B cell (primary cell): ENCODE results near the gene ASPHD2. TPM values are rescaled to one million over a fixed set of nuclear protein-coding genes. Genes with fewer than 3 reads are reported as not detected.

Experiments used
- ATAC-seq: fragments of 200-7000 bp; cut with Tn5 transposase; one replicate; pipeline ENCODE4 v1.10.0; 2021; ENCODE audit warnings: low read depth, mild to moderate bottlenecking, moderate number of reproducible peaks, moderate library complexity
- CTCF ChIA-PET: fragments of 350-600 bp; sonication (Branson Sonifier 250); formaldehyde crosslinking; loops from one replicate; lab custom pipeline; 2021; ENCODE audit warnings: antibody characterized with exemption, inconsistent platforms; lab: Charles Lee
- POLR2A ChIA-PET: fragments of 350-600 bp; sonication (Branson Sonifier 250); formaldehyde crosslinking; loops from one replicate; lab custom pipeline; 2021; ENCODE audit warnings: antibody characterized with exemption; lab: Charles Lee
- DNase-seq: peaks from one replicate; pipeline ENCODE4 v3.0.0; 2013
- H2AFZ ChIP-seq: 2 replicates; pipeline ENCODE4 v1.6.1; 2012; ENCODE audit warnings: mild to moderate bottlenecking, low read depth, low read length; ENCODE audit not compliant: insufficient read depth, poor library complexity, severe bottlenecking
- H3K27ac ChIP-seq, 2 donors: 1 replicate in 1 of 2; 2 replicates in 1 of 2; pipeline ENCODE4 v1.5.1; 2012 to 2013; ENCODE audit warnings: low read length in 2 of 2, mild to moderate bottlenecking in 2 of 2, moderate library complexity in 1 of 2
- H3K27me3 ChIP-seq, 4 experiments: fragments of 200-600 bp in 1 of 4; sonication (generic) in 1 of 4; replicated peaks in 1 of 4; 1 replicate in 2 of 4; 2 replicates in 2 of 4; pipeline versions ENCODE4 v1.6.1 to v1.7.0; 2013 to 2016; ENCODE audit warnings: low read length in 3 of 4, mild to moderate bottlenecking in 2 of 4, mixed read lengths in 1 of 4, moderate library complexity in 1 of 4; ENCODE audit not compliant: insufficient read depth in 4 of 4, control insufficient read depth in 3 of 4; ENCODE audit errors: control extremely low read depth in 1 of 4
- H3K36me3 ChIP-seq, 2 experiments: replicated peaks in 1 of 2; 1 replicate in 1 of 2; 2 replicates in 1 of 2; pipeline versions ENCODE4 v1.6.1 to v1.7.1; 2013; ENCODE audit warnings: low read length in 1 of 2; ENCODE audit not compliant: insufficient read depth in 2 of 2, control insufficient read depth in 1 of 2; ENCODE audit errors: control extremely low read depth in 1 of 2, extremely low read depth in 1 of 2
- H3K4me1 ChIP-seq, 2 donors: fragments of 200-600 bp in 1 of 2; sonication (generic) in 1 of 2; 1 replicate in 1 of 2; 2 replicates in 1 of 2; pipeline versions ENCODE4 v1.5.1 to v1.6.1; 2013 to 2017; ENCODE audit warnings: low read length in 2 of 2; ENCODE audit not compliant: control insufficient read depth in 2 of 2, insufficient read depth in 2 of 2
- H3K4me2 ChIP-seq: replicated peaks from 2 replicates; pipeline ENCODE3; 2012; ENCODE audit warnings: mild to moderate bottlenecking, low read depth, low read length; ENCODE audit not compliant: poor library complexity, severe bottlenecking
- H3K4me3 ChIP-seq, 5 experiments: fragments of 200-600 bp in 1 of 5; sonication (generic) in 1 of 5; 1 replicate in 3 of 5; 2 replicates in 2 of 5; pipeline versions ENCODE4 v1.5.1 to v1.7.0; 2011 to 2016; ENCODE audit warnings: low read length in 4 of 5, mild to moderate bottlenecking in 4 of 5, low read depth in 2 of 5, control low read depth in 1 of 5, moderate library complexity in 1 of 5; ENCODE audit not compliant: insufficient read depth in 1 of 5; ENCODE audit errors: control extremely low read depth in 1 of 5, extremely low read depth in 1 of 5
- H3K79me2 ChIP-seq: fragments of 200-600 bp; sonication (generic); one replicate; pipeline ENCODE4 v1.6.0; 2016; ENCODE audit warnings: low read length; ENCODE audit not compliant: control insufficient read depth, insufficient read depth
- H3K9ac ChIP-seq: fragments of 200-600 bp; sonication (generic); 2 replicates; pipeline ENCODE4 v1.6.1; 2017; ENCODE audit warnings: mild to moderate bottlenecking, low read length, moderate library complexity
- H3K9me3 ChIP-seq, 3 donors: one replicate each; pipeline versions ENCODE4 v1.6.1 to v1.7.1; 2013; ENCODE audit warnings: low read length in 2 of 3; ENCODE audit not compliant: control insufficient read depth in 2 of 3, insufficient read depth in 1 of 3; ENCODE audit errors: control extremely low read depth in 1 of 3
- H4K20me1 ChIP-seq: 2 replicates; pipeline ENCODE4 v1.6.0; 2012; ENCODE audit warnings: mild to moderate bottlenecking, low read length; ENCODE audit not compliant: insufficient read depth, control insufficient read depth, poor library complexity, severe bottlenecking
- H3K27ac Mint-ChIP-seq: one replicate; pipeline ENCODE4 v1.8.0; 2021; ENCODE audit warnings: mixed read lengths
- H3K27me3 Mint-ChIP-seq: one replicate; pipeline ENCODE4 v1.8.0; 2021; ENCODE audit warnings: mixed read lengths
- H3K4me1 Mint-ChIP-seq: one replicate; pipeline ENCODE4 v1.8.0; 2021; ENCODE audit warnings: mixed read lengths
- H3K4me3 Mint-ChIP-seq: one replicate; pipeline ENCODE4 v1.8.0; 2021; ENCODE audit warnings: mixed read lengths
- H3K9me3 Mint-ChIP-seq: one replicate; pipeline ENCODE4 v1.8.0; 2022; ENCODE audit warnings: mixed read lengths; ENCODE audit not compliant: insufficient read depth
- EZH2 ChIP-seq: IDR thresholded peaks from 2 replicates; pipeline ENCODE4 v1.6.1; 2012; ENCODE audit warnings: borderline replicate concordance, low read depth, mild to moderate bottlenecking, moderate library complexity, low read length; ENCODE audit not compliant: insufficient read depth, poor library complexity, severe bottlenecking
- WGBS: methylation state at CpG from one replicate; pipeline ENCODE4 v1.1.5; 2013; ENCODE audit warnings: missing lambda C conversion rate; ENCODE audit not compliant: insufficient coverage; 5-methylcytosine and 5-hydroxymethylcytosine counted together
- intact Hi-C: fragments of 100-400 bp; cut with micrococcal nuclease; formaldehyde crosslinking; loops from one replicate; pipeline ENCODE4 v1.10.0; 2022
- polyA plus RNA-seq: library from polyadenylated mRNA; depleted of rRNA; stranded (reverse); fragments of >200 nt; gene quantifications from 2 replicates; pipeline ENCODE4 v1.2.3, GENCODE V29; 2012
- total RNA-seq, 2 donors: library from RNA; stranded (reverse); fragments of 120-200 nt in 1 of 2; gene quantifications; 1 replicate in 1 of 2; 2 replicates in 1 of 2; pipeline versions ENCODE4 v1.2.3 to v1.2.4, GENCODE V29; 2013 to 2022
- TF ChIP-seq, protein P1 (sequence below): fragments of 200-600 bp; IDR thresholded peaks from one replicate; pipeline ENCODE4 v1.8.0; 2022; ENCODE audit warnings: antibody characterized with exemption, mild to moderate bottlenecking

The ASPHD2 gene
- total and polyA plus RNA-seq, 2 donors (not counting 1 experiment from before 2014, with no cell fraction given) = 5.7 to 7.3 TPM

DNA sequence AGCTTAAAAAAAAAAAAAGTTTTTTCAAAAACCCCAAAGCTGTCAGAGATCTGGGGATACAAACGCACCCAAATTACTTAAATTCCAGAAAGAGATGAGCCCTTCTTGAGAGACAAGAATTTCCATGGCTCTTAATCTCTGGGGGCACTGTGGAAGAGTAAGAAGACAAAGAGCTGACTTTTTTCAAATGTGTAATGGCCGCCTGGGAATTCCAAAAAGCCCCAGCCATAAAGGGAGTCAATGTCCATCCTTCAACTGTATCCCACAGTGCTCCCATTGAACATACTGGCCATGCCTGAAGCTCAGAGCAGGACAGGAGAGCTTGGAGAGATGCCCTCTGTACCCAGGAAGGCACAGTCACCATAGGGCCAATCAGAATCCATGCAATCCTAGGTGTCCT lies 37.4 kb upstream of the ASPHD2 start:
- Histone ChIP-seq H3K27me3 (peaks cover 0 to 14% (median 6%) of the 10 kb centered on the region in 4 experiments), H3K36me3 (no peaks in the 10 kb centered on the region), H3K9me3 (no peaks in the 10 kb centered on the region), H3K79me2 (no peaks in the 10 kb centered on the region), H3K4me1 (no peaks in the 10 kb centered on the region), H3K4me3 (no peak overlapping the region), H2AFZ (no peak overlapping the region), H4K20me1 (no peaks in the 10 kb centered on the region), H3K9ac (no peak overlapping the region), H3K27ac (no peak overlapping the region), H3K4me2 (no peak overlapping the region)
- no peak for ATAC-seq
- DNase-seq = no peak
- H3K27ac Mint-ChIP-seq = no peak overlapping the region
- no CpG with 5 or more reads among the region's 2 CpGs for WGBS
- TF ChIP-seq, protein P1, sequence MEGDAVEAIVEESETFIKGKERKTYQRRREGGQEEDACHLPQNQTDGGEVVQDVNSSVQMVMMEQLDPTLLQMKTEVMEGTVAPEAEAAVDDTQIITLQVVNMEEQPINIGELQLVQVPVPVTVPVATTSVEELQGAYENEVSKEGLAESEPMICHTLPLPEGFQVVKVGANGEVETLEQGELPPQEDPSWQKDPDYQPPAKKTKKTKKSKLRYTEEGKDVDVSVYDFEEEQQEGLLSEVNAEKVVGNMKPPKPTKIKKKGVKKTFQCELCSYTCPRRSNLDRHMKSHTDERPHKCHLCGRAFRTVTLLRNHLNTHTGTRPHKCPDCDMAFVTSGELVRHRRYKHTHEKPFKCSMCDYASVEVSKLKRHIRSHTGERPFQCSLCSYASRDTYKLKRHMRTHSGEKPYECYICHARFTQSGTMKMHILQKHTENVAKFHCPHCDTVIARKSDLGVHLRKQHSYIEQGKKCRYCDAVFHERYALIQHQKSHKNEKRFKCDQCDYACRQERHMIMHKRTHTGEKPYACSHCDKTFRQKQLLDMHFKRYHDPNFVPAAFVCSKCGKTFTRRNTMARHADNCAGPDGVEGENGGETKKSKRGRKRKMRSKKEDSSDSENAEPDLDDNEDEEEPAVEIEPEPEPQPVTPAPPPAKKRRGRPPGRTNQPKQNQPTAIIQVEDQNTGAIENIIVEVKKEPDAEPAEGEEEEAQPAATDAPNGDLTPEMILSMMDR = no peak
- TF ChIP-seq EZH2 = no peak
- ChIA-PET POLR2A (no interaction called here), CTCF (interaction anchor here (0.8 to 4.6 kb wide), 3 partner anchors 24 to 69 kb away, joined by 3 to 32 read pairs (median 6); no protein-coding TSS in a partner anchor)
- peaks cover 15% of the 10 kb centered on the region for H3K27me3 Mint-ChIP-seq
- no peaks in the 10 kb centered on the region for H3K9me3 Mint-ChIP-seq
- H3K4me3 Mint-ChIP-seq = no peak overlapping the region
- no peaks in the 10 kb centered on the region for H3K4me1 Mint-ChIP-seq
- intact Hi-C loops = no loop called here

DNA sequence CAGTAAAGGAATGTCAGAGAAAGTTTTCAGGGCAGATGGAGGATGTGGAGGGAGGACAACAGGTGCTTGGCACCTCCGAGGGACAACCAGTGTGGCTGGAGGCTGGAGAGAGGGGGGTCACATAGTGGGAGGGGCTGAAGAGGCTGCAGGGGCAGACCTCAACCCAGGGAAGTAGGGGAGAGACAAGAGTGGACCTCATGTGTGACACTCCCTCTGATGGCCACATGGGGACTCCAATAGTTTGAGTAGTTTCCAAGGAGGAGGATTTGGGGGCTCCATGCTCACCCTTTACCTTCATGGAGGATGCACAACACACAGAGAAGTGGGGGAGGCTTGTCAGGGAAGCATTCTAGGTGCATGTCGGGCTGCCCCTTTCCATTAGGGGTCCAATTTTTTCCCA lies 35.1 kb upstream of the ASPHD2 start:
- Histone ChIP-seq H3K9ac (no peak overlapping the region), H3K4me3 (no peak overlapping the region), H3K9me3 (no peaks in the 10 kb centered on the region), H3K79me2 (no peaks in the 10 kb centered on the region), H3K27me3 (peaks cover 0 to 8% (median under 1%) of the 10 kb centered on the region in 4 experiments), H2AFZ (no peak overlapping the region), H3K4me2 (no peak overlapping the region), H3K27ac (no peak overlapping the region), H3K36me3 (no peaks in the 10 kb centered on the region), H3K4me1 (no peaks in the 10 kb centered on the region), H4K20me1 (no peaks in the 10 kb centered on the region)
- 69% methylated on average over 2 of the region's 2 CpGs for WGBS
- DNase-seq (no peak), ATAC-seq (no peak)
- no peak overlapping the region for H3K27ac Mint-ChIP-seq
- TF ChIP-seq, protein P1 = no peak
- TF ChIP-seq EZH2 = no peak
- H3K9me3 Mint-ChIP-seq = no peaks in the 10 kb centered on the region
- intact Hi-C loops = no loop called here
- H3K4me1 Mint-ChIP-seq = no peaks in the 10 kb centered on the region
- ChIA-PET POLR2A (no interaction called here), CTCF (interaction anchor here (9.9 kb wide), 1 partner anchor 68 kb away, joined by 179 read pairs; no protein-coding TSS in a partner anchor)
- no peak overlapping the region for H3K4me3 Mint-ChIP-seq
- H3K27me3 Mint-ChIP-seq = peaks cover 12% of the 10 kb centered on the region
